GM19193 (cell line): ENCODE results near the gene OBP2B.

ENCODE experiments used
- POLR2A ChIP-seq: IDR thresholded peaks from 4 replicates; pipeline ENCODE4 v1.6.1; 2011; ENCODE audit not compliant: insufficient read depth, insufficient read length; ENCODE audit errors: extremely low read depth

The OBP2B gene

DNA sequence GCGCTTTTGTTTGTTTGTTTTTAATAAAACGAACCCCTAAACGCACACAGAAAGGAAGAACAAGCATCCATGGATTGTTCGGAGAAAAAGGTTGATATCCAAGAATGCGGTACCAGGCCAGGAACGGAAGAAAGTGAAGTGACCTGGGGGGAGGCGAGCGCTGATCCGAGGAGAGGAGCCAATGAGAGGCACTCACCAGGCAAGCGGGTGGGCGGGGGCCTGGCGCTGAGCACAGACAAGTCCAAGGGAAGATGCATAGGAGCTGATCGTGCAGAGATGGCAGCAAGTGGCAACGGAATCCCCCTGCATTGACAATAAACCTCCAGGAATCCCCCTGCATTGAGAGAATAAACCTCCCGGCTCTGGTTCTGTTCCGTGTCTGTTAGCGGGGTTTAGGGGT, 8.4 kb downstream of the OBP2B start:
- no peak for TF ChIP-seq POLR2A

DNA sequence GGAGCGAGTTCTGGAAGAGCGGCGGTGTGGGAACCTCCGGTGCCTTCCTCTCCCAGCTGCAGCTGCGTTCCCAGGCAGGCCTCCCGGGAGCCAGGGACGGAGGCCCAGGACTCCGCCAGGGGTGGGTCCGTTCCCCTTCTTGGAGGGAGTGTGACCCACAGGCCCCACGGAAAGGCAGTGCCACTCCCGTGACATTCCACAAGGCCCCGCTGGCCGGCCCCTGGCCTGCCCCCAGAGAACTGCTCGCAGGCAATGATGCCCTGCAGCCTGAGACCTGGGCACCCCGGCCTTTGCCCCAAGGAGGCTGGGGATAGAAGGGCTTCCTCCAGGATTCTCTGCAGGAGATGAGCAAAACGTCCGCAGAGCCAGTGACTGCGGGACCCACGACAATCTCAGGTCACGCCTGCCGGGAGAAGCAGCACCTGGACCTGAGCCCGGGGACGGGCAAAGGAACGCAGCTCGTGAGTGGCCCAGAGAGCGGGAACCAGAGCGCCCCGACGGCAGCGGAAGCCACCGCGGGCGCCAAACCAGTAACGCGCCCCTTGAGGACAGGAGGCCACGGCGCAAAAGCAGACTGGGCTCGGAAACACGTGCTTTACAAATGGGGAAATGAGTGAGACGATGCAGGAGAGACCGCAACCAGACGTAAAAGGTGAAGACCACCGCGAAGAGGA, 9.3 kb downstream of the OBP2B start:
- TF ChIP-seq POLR2A, result peak; percentile 58

- TF ChIP-seq POLR2A, result no peak
Observed at GRCh38 chr9:133195029-133195428, 14.0 kb downstream of the OBP2B start.

GRCh38 chr9:133194597-133194996, 14.5 kb downstream of the OBP2B start:
- TF ChIP-seq POLR2A, result no peak

- no peak for TF ChIP-seq POLR2A
Observed at GRCh38 chr9:133191989-133192388, 17.1 kb downstream of the OBP2B start.

DNA sequence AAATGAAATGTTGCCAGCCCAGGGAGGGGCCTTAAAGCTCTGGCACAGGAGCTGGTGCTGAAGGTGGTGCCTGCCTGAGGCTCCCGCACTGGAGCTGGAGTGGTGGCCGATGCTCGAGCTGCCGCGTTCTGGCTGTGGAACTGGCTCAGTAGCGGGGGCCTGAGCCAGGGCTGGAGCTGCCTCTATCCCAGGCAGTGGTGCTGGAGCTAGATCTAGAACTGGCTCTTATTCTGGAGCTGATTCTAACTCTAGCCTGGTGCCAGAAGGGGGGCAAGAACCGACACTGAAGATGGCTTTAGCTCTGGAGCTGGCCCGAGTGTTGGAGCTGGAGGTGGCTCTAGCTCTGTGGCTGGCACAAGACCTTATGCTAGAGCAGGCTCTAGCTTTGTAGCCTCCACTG, 19.2 kb downstream of the OBP2B start:
- TF ChIP-seq POLR2A, result no peak

GRCh38 chr9:133188843-133189180, 20.2 kb downstream of the OBP2B start:
- no peak for TF ChIP-seq POLR2A

- TF ChIP-seq POLR2A, result no peak
Observed at GRCh38 chr9:133188006-133188842, 20.8 kb downstream of the OBP2B start.

- no peak for TF ChIP-seq POLR2A
Observed at GRCh38 chr9:133187561-133188005, 21.5 kb downstream of the OBP2B start.

- TF ChIP-seq POLR2A, result no peak
Observed at GRCh38 chr9:133186736-133187135, 22.3 kb downstream of the OBP2B start.

- no peak for TF ChIP-seq POLR2A
Observed at GRCh38 chr9:133184971-133185370, 24.1 kb downstream of the OBP2B start.

- no peak for TF ChIP-seq POLR2A
Observed at GRCh38 chr9:133182151-133182550, 26.9 kb downstream of the OBP2B start.

DNA sequence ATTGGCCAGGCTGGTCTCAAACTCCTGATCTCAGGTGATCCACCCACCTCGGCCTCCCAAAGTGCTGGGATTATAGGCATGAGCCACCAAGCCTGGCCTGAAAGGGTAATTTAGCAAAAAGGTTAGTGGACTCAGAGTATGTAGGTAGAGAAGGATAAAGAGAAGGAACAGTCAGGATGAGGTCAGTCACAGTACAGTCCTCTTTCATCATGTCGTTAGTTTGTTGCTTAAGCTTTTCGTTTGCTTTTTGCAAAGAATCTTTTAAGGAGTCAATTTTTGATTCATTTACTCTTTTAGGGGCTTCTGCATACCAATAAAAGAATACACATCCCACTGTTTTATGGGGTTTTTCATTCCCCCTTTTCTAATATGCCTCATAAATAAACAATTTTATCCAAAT, 27.5 kb downstream of the OBP2B start:
- TF ChIP-seq POLR2A, result no peak

- TF ChIP-seq POLR2A, result no peak
Observed at GRCh38 chr9:133180953-133181352, 28.1 kb downstream of the OBP2B start.

DNA sequence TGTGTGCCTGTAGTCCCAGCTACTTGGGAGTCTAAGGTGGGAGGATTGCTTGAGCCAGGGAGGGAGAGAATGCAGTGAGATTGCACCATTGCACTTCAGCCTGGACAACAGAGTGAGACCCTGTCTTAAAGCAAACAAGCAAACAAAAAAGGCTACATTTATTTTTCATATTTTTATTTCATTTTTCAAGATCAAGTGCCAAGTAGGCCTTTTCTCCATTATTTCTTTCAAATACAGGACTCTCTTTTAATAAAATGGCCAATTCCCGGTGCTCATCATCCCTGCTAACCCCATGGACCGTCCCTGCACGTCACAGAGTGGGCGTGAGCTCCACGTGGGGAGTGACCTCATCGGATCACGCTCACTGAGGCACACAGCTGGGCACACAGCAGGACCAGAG, 36.0 kb downstream of the OBP2B start:
- no peak for TF ChIP-seq POLR2A
